Activated naive CD4-positive, alpha-beta T cell treated with anti-CD3 and anti-CD28 coated beads, Interleukin-2, amount 50 U/mL, for 72 hours (primary cell): ENCODE data around the gene FCAR. TPM values are rescaled to one million over a fixed set of nuclear protein-coding genes. Genes with fewer than 3 reads are reported as not detected.
"Not testable (repeated sequence)": the region's sequence is repeated elsewhere in the genome, so short reads cannot be mapped to it uniquely, and the experiment has no call there.

Source experiments
- ATAC-seq, 2 donors: fragments of 150-1000 bp; cut with Tn5 transposase; 2 replicates each; pipeline ENCODE4 v1.10.0; 2021; ENCODE audit warnings: mild to moderate bottlenecking in 2 of 2, moderate library complexity in 2 of 2
- DNase-seq, 2 donors: peaks; one replicate each; pipeline ENCODE4 v3.0.0; 2021 to 2022; ENCODE audit warnings: low spot score in 2 of 2
- H3K27ac Mint-ChIP-seq, 2 donors: one replicate each; pipeline ENCODE4 v1.8.0; 2022; ENCODE audit warnings: mild to moderate bottlenecking in 2 of 2, mixed read lengths in 2 of 2
- H3K36me3 Mint-ChIP-seq, 2 donors: one replicate each; pipeline ENCODE4 v1.8.0; 2022; ENCODE audit warnings: mixed read lengths in 2 of 2
- H3K9me3 Mint-ChIP-seq, 2 donors: one replicate each; pipeline ENCODE4 v1.8.0; 2022; ENCODE audit warnings: mixed read lengths in 2 of 2
- total RNA-seq, 2 donors: library from RNA; stranded (reverse); gene quantifications; one replicate each; pipeline ENCODE4 v1.2.3, GENCODE V29; 2022

FCAR gene
- total RNA-seq, 2 donors from 2014 or later = not detected

DNA sequence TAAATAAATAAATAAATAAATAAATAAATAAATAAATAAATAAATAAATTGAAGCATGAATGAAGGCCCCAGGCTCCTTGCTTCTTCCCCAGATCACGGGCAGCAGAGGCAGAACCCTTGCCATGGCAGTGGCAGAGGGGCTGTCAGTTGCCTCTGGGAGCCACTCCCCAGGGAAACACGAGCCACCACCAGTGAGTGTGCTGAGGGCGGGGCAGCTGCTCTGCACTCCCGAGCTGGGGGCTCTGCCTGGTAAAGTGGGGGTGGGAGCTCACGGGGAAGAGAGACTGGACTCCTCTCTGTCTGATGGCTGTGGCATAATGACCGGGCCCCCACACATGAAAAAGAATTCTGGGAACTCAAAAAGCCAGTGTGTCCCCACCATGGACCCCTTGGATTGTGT is 7.8 kb downstream of the FCAR start:
- DNase-seq (no peak), ATAC-seq (no peak)
- H3K27ac Mint-ChIP-seq = no peak overlapping the region
- H3K9me3 Mint-ChIP-seq = no peaks in the 10 kb centered on the region
- H3K36me3 Mint-ChIP-seq = no peaks in the 10 kb centered on the region

DNA sequence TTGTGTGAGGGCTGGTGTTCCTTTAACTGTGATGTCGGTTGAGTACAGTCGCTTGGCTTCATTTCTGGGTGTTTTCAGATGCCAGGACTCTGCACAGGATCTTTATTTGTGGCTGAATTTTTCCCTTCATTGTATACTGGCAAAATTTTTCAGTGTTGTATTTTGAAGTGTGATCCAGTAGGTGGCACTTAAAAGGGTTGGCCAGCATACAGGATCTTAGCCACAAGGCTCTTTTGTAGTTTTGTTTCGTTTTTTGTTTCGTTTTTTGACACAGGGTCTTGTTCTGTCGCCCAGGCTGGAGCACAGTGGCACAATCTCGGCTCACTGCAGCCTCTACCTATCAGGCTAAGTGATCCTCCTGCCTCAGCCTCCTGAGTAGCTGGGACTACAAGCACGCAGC is 8.7 kb downstream of the FCAR start:
- no peak overlapping the region for H3K27ac Mint-ChIP-seq
- H3K9me3 Mint-ChIP-seq = no peaks in the 10 kb centered on the region
- no peak for DNase-seq
- ATAC-seq = peak in 1 of 2 donors; percentile 40
- no peaks in the 10 kb centered on the region for H3K36me3 Mint-ChIP-seq

DNA sequence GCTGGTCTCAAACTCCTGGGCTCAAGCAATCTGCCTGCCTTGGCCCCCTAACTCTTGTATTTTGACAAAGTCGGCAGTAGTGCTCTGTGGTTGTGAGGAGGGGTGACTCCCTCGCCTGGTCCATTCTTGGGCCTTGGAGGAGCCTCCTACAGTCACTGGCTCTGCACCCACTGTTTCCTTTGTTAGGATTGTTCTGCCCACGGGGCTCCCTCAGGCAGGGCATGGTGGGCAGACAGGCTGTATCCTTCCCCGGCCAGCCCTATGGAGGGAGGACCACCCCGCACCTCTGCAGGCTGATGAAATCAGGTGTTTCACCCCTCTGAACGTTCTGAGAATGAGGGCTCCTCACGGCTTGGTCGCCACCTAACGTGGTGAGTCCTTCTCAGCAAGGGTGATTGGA is 9.2 kb downstream of the FCAR start:
- ATAC-seq (no peak), DNase-seq (no peak)
- Mint-ChIP-seq H3K27ac (no peak overlapping the region), H3K36me3 (no peaks in the 10 kb centered on the region), H3K9me3 (no peaks in the 10 kb centered on the region)

DNA sequence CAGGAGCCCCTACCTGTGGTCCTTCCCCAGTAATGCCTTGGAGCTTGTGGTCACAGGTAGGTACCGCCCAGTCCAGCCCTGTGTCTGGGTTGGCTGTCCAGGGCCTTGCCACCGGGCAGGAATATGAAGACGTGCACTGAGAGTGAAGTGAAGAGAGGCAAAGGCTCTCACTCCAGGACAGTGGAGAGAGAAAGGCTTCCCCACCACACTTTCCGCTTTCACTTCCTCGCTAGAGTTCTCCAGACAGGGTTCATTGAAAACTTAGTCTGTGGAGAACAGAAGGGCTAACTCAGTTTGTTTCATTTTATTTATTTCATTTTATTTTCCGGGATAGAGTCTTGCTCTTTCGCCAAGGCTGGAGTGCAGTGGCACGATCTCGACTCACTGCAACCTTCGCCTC is 14.2 kb downstream of the FCAR start:
- Mint-ChIP-seq H3K36me3 (no peaks in the 10 kb centered on the region), H3K9me3 (no peaks in the 10 kb centered on the region), H3K27ac (no peak overlapping the region)
- DNase-seq (no peak), ATAC-seq (no peak)

DNA sequence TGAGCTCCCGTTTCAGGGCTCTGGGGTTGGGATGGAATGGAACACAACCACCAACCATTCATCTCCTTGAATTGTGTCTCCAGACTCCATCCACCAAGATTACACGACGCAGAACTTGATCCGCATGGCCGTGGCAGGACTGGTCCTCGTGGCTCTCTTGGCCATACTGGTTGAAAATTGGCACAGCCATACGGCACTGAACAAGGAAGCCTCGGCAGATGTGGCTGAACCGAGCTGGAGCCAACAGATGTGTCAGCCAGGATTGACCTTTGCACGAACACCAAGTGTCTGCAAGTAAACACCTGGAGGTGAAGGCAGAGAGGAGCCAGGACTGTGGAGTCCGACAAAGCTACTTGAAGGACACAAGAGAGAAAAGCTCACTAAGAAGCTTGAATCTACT is 15.5 kb downstream of the FCAR start:
- H3K36me3 Mint-ChIP-seq = no peaks in the 10 kb centered on the region
- no peak overlapping the region for H3K27ac Mint-ChIP-seq
- no peaks in the 10 kb centered on the region for H3K9me3 Mint-ChIP-seq
- no peak for DNase-seq
- ATAC-seq = no peak

DNA sequence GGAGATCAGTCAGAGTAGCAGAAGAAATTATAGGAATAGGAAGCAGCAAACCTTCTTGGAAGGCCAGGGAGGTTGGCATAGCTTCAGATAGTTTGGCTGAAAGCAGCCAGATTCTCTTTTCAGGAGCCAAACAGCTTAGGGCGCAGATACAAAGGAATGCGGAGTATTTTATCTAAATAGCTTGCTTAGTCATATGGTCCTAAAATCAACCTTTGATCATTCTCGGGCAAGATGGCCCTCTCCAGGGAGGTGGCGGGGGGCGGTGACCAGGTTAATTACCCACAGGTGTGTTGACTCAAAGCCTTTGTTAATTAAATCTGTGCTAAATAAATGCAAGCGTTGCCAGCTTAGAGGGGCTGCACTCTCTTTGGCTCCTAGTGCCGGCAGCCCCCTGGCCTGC is 19.4 kb downstream of the FCAR start:
- ATAC-seq (no peak), DNase-seq (no peak)
- Mint-ChIP-seq H3K27ac (no peak overlapping the region), H3K9me3 (no peaks in the 10 kb centered on the region), H3K36me3 (no peaks in the 10 kb centered on the region)

- not testable (repeated sequence) for H3K36me3 Mint-ChIP-seq, DNase-seq, ATAC-seq, H3K9me3 Mint-ChIP-seq, H3K27ac Mint-ChIP-seq
These were observed 20.1 kb downstream of the FCAR start for GRCh38 chr19:54894106-54894505.

DNA sequence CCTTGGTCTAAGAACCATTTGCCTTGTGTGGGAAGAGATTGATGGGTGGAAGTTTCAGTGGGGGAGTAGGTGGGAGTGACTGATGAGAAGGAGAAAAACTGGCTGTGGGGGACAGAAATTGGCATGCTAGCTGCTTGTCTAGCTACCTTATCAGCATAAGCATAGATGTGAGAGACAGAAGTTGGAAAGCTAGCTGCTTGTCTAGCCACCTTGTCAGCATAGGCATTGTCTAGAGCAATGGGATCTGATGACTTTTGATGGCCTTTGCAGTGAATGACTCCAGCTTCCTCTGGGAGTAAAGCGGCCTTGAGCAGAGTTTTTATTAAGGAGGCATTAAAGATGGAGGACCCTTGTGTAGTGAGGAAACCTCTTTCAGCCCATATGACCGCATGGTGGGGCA is 22.0 kb downstream of the FCAR start:
- DNase-seq = no peak
- Mint-ChIP-seq H3K27ac (no peak overlapping the region), H3K9me3 (no peaks in the 10 kb centered on the region), H3K36me3 (no peaks in the 10 kb centered on the region)
- ATAC-seq = no peak

GRCh38 chr19:54898685-54899084 is 24.6 kb downstream of the FCAR start:
- H3K36me3 Mint-ChIP-seq = not testable (repeated sequence)

DNA sequence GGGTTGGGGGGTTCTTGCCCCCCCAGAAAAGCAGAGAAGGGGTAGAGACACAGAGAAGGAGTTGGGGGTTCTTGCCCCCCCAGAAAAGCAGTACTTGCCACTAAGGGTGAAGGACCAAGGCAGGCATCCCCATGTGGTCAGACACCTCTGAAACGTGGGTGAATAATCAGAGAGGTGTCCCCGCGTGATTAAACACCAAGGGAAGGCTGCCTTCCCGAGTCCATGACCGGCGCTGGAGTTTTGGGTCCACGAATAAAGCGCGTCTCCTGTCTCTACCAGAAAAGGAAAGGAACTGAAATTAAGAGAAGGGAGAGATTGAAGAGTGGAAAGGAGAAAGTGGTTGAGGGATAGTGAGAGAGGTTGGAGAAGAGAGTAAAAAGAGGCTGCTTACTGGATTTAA is 25.6 kb downstream of the FCAR start:
- ATAC-seq, H3K27ac Mint-ChIP-seq, H3K9me3 Mint-ChIP-seq, H3K36me3 Mint-ChIP-seq, DNase-seq: not testable (repeated sequence)

More at GRCh38 chr19:54898685-54899084, 24.6 kb downstream of the FCAR start:
- H3K27ac Mint-ChIP-seq, ATAC-seq, DNase-seq, H3K9me3 Mint-ChIP-seq: not testable (repeated sequence)

DNA sequence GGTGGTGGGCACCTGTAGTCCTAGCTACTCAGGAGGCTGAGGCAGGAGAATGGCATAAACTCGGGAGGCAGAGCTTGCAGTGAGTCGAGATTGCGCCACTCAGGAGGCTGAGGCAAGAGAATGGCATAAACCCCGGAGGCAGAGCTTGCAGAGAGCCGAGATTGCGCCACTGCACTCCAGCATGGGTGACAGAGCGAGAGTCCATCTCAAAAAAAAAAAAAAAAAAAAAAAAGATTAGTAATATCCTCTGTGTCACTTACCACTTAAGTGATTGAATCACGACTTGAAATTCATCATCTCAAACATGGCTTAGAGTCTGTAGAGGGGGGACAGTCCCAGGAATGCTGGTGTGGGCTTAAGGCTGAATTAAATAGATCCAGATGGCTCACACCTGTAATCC is 27.1 kb downstream of the FCAR start:
- not testable (repeated sequence) for H3K9me3 Mint-ChIP-seq, H3K36me3 Mint-ChIP-seq, DNase-seq, H3K27ac Mint-ChIP-seq, ATAC-seq

DNA sequence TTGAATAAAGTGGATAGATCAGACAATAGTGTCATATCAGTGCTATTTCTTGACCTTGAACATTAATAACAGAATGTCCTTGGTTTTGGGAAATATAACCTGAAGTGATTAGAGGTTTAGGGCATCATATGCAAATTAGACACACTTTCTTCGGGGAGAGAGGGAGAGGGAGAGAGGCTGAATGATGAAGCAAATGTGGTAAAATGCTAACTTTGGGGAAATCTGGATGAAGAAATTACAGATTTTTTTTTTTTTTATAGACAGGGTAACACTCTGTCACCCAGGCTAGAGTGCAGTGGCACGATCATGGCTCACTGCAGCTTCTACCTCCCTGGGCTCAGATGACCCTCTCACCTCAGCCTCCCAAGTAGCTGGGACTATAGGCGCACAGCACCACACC is 28.0 kb downstream of the FCAR start:
- H3K27ac Mint-ChIP-seq = no peak overlapping the region

DNA sequence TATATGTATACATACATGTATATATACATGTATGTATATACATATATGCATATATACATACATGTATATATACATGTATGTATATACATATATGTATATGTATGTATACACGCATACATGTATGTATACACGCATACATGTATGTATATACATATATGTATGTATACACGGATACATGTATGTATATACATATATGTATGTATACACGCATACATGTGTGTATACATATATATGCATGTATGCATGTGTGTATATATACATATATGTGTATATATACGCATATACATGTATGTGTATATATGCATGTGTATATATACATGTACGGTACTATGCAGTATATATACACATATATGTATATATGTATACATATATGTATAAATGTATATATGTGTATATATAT is 29.3 kb downstream of the FCAR start:
- Mint-ChIP-seq H3K9me3 (no peaks in the 10 kb centered on the region), H3K27ac (no peak overlapping the region), H3K36me3 (no peaks in the 10 kb centered on the region)
- no peak for ATAC-seq
- no peak for DNase-seq

More for the DNA sequence above, 28.0 kb downstream of the FCAR start:
- ATAC-seq (no peak), DNase-seq (no peak)
- H3K9me3 Mint-ChIP-seq = no peaks in the 10 kb centered on the region
- no peaks in the 10 kb centered on the region for H3K36me3 Mint-ChIP-seq

DNA sequence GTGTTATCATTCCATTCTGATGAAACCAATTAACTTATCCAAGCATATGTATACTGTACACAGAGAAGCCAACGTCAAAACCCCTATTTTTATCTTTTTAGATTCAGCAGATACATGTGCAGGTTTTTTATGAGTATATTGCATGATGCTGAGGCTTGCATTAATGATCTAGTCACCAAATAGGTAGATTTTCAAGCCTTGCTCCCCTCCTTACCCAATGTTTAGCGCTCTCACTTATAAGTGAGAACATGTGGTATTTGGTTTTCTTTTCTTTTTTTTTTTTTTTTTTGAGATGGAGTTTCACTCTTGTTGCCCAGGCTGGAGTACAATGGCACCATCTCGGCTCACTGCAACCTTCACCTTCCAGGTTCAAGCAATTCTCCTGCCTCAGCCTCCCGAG is 30.2 kb downstream of the FCAR start:
- not testable (repeated sequence) for ATAC-seq, DNase-seq

DNA sequence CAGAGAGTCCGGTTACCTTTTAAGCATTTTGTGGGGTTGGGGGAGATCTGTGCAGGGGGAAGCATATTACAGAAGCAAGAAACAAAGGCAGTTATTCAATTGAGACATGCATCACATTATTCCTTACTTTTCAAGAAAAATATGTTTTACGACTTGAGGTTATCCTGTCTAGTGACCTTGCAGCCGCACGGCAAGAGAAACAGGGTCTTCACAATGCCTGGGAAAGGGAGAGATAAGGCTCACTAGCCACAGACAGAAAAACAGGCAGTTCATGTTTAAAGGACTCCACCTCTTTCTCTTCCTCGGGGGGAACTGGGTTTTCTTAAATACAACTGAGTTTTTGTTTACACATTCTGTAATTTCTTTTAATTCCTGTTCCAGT is 31.4 kb downstream of the FCAR start:
- DNase-seq = no peak
- Mint-ChIP-seq H3K27ac (peak overlapping the region in 1 of 2 donors; percentile 44), H3K9me3 (peaks cover 0 to 1% of the 10 kb centered on the region in 2 donors), H3K36me3 (no peaks in the 10 kb centered on the region)
- no peak for ATAC-seq

More for the DNA sequence above, 30.2 kb downstream of the FCAR start:
- H3K9me3 Mint-ChIP-seq, H3K36me3 Mint-ChIP-seq, H3K27ac Mint-ChIP-seq: not testable (repeated sequence)

DNA sequence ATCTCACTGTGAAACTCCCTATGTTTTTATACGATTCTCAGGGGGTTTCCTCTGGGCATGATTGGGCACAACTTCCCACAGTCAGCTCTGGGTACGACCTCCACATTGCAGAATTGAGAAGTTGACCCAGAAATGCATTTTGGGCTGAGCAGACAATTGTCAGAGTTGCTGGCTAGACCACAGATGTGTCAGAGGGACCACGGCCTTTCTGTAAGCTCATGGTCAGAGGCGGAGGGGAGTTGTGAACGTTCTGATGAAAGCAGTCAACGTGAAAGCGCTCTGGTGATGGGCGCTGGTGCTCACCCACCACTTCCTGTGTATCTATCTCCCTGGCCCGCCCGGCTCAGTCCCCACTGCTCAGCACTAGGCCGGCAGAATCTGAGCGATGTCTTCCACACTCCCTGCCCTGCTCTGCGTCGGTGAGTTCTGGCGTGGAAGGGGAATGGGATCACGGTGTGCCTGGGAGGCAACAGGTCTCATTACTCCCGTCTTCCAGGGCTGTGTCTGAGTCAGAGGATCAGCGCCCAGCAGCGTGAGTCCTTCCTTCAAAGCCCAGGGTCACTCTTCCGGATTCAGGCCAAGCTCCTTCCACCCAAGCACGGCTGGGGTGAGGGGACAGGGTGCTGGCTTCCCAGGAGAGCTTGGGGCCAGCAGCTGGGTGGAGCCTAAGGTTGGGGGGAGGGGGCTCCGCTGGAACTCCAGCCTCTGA is 31.9 kb downstream of the FCAR start, which contains the start of gene NCR1:
Gene NCR1, plus strand, starts transcription at position 346 of the 709 bp plus-strand sequence. Its CDS starts 40 bp downstream, at position 386.
- ATAC-seq = peak in 1 of 2 donors; percentile 58
- Mint-ChIP-seq H3K36me3 (no peaks in the 10 kb centered on the region), H3K9me3 (peaks cover 0 to 6% of the 10 kb centered on the region in 2 donors), H3K27ac (peak within 1 kb of the TSS in 1 of 2 donors; percentile 44)
- DNase-seq = no peak

DNA sequence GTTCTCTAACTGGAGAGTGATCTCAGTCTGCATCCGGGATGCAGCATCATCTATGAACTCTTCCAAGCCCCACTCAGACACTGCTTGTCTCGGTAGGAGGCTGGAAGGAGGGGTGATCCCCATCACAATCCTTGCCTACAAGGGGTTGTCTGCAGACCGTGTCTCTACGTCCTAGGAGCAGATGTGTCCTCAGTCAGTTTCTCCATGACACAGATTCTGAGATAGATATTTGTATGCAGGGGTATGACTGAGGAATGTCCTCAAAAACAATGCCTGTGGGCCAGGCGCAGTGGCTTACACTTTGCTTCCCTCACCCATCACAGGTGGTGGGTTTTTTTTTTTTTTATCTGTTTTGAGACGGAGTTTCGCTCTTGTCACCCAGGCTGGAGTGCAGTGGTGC is 32.8 kb downstream of the FCAR start:
- no peak for DNase-seq
- no peak for ATAC-seq
- Mint-ChIP-seq H3K9me3 (peaks cover 0 to 6% of the 10 kb centered on the region in 2 donors), H3K27ac (no peak overlapping the region), H3K36me3 (no peaks in the 10 kb centered on the region)

DNA sequence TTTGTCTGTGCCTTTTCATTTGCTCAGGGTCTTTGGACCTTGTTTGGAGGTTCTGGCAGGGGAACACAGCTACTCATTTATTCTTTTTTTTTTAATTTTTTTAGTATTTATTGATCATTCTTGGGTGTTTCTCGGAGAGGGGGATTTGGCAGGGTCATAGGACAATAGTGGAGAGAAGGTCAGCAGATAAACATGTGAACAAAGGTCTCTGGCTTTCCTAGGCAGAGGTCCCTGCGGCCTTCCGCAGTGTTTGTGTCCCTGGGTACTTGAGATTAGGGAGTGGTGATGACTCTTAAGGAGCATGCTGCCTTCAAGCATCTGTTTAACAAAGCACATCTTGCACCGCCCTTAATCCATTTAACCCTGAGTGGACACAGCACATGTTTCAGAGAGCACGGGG is 33.9 kb downstream of the FCAR start:
- ATAC-seq, H3K36me3 Mint-ChIP-seq, H3K9me3 Mint-ChIP-seq: not testable (repeated sequence)

More for the DNA sequence above, 33.9 kb downstream of the FCAR start:
- not testable (repeated sequence) for DNase-seq, H3K27ac Mint-ChIP-seq
